Measurements from ENCODE around the gene OPA1. TPM values are rescaled to one million over a fixed set of nuclear protein-coding genes. Genes with fewer than 3 reads are reported as not detected.

Gene OPA1
- total and polyA plus RNA-seq, 2 experiments from 2014 or later: 24.9 to 89.9 TPM

DNA sequence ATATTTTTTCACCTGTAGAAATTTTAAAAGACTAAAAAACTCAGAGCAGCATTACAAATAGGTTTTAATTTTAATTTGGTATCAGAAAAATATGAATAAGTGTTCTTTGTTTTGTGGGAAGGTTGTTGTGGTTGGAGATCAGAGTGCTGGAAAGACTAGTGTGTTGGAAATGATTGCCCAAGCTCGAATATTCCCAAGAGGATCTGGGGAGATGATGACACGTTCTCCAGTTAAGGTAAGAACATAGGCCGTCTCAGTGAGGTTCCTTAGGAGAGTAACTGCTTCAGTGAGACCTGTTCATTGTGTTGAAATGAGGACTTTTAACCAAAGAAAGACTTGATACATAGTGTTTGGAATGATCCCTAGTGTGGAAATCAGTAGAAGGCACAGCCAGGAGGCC lies 44.8 kb downstream of the OPA1 start:
- no peak for ATAC-seq
- no peak overlapping the region for H3K4me2 ChIP-seq

More for the DNA sequence above, 44.8 kb downstream of the OPA1 start:
- H3K4me3 ChIP-seq: no peak overlapping the region
- no peaks in the 10 kb centered on the region for H4K20me1 ChIP-seq (replicated peaks; ENCODE audit: insufficient read depth)
- Mint-ChIP-seq H3K36me3 (ENCODE audit: low read depth) (peaks cover 9% of the 10 kb centered on the region; the same call in 2 of the 3 replicates), H3K4me1 (no peaks in the 10 kb centered on the region), H3K27me3 (ENCODE audit: insufficient read depth, low read depth, poor library complexity) (no peaks in the 10 kb centered on the region), H3K27ac (no peak overlapping the region), H3K9me3 (no peaks in the 10 kb centered on the region), H3K4me3 (no peak overlapping the region)
- no peaks in the 10 kb centered on the region for H3K4me1 ChIP-seq (ENCODE audit: insufficient read depth)
- H3K27me3 ChIP-seq (ENCODE audit: insufficient read depth): no peaks in the 10 kb centered on the region
- no peaks in the 10 kb centered on the region for H3F3A ChIP-seq (replicated peaks; ENCODE audit: low read depth)
- H3K9me2 ChIP-seq (ENCODE audit: insufficient read depth): no peaks in the 10 kb centered on the region
- H2AFZ ChIP-seq: no peak overlapping the region
- no peak for DNase-seq (ENCODE audit: low spot score)
- H3K79me2 ChIP-seq (replicated peaks; ENCODE audit: insufficient read depth): no peaks in the 10 kb centered on the region
- no peak for TF ChIP-seq ZNF114 (CRISPR knock-in tag; IDR thresholded peaks at IDR 0.05)
- no peak for TF ChIP-seq POLR2AphosphoS5 (IDR thresholded peaks at IDR 0.05; ENCODE audit: low read depth)
- TF ChIP-seq REST (IDR thresholded peaks at IDR 0.05; ENCODE audit: unreplicated experiment): no peak
- TF ChIP-seq, protein P1, sequence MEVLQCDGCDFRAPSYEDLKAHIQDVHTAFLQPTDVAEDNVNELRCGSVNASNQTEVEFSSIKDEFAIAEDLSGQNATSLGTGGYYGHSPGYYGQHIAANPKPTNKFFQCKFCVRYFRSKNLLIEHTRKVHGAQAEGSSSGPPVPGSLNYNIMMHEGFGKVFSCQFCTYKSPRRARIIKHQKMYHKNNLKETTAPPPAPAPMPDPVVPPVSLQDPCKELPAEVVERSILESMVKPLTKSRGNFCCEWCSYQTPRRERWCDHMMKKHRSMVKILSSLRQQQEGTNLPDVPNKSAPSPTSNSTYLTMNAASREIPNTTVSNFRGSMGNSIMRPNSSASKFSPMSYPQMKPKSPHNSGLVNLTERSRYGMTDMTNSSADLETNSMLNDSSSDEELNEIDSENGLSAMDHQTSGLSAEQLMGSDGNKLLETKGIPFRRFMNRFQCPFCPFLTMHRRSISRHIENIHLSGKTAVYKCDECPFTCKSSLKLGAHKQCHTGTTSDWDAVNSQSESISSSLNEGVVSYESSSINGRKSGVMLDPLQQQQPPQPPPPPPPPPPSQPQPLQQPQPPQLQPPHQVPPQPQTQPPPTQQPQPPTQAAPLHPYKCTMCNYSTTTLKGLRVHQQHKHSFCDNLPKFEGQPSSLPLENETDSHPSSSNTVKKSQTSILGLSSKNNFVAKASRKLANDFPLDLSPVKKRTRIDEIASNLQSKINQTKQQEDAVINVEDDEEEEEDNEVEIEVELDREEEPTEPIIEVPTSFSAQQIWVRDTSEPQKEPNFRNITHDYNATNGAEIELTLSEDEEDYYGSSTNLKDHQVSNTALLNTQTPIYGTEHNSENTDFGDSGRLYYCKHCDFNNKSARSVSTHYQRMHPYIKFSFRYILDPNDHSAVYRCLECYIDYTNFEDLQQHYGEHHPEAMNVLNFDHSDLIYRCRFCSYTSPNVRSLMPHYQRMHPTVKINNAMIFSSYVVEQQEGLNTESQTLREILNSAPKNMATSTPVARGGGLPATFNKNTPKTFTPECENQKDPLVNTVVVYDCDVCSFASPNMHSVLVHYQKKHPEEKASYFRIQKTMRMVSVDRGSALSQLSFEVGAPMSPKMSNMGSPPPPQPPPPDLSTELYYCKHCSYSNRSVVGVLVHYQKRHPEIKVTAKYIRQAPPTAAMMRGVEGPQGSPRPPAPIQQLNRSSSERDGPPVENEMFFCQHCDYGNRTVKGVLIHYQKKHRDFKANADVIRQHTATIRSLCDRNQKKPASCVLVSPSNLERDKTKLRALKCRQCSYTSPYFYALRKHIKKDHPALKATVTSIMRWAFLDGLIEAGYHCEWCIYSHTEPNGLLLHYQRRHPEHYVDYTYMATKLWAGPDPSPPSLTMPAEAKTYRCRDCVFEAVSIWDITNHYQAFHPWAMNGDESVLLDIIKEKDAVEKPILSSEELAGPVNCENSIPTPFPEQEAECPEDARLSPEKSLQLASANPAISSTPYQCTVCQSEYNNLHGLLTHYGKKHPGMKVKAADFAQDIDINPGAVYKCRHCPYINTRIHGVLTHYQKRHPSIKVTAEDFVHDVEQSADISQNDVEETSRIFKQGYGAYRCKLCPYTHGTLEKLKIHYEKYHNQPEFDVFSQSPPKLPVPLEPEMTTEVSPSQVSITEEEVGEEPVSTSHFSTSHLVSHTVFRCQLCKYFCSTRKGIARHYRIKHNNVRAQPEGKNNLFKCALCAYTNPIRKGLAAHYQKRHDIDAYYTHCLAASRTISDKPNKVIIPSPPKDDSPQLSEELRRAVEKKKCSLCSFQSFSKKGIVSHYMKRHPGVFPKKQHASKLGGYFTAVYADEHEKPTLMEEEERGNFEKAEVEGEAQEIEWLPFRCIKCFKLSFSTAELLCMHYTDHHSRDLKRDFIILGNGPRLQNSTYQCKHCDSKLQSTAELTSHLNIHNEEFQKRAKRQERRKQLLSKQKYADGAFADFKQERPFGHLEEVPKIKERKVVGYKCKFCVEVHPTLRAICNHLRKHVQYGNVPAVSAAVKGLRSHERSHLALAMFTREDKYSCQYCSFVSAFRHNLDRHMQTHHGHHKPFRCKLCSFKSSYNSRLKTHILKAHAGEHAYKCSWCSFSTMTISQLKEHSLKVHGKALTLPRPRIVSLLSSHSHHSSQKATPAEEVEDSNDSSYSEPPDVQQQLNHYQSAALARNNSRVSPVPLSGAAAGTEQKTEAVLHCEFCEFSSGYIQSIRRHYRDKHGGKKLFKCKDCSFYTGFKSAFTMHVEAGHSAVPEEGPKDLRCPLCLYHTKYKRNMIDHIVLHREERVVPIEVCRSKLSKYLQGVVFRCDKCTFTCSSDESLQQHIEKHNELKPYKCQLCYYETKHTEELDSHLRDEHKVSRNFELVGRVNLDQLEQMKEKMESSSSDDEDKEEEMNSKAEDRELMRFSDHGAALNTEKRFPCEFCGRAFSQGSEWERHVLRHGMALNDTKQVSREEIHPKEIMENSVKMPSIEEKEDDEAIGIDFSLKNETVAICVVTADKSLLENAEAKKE (CRISPR knock-in tag; IDR thresholded peaks at IDR 0.05): no peak
- TF ChIP-seq EZH2phosphoT487 (IDR thresholded peaks at IDR 0.05; ENCODE audit: unreplicated experiment): no peak
- no peak for TF ChIP-seq STAT1 (IDR thresholded peaks at IDR 0.05; ENCODE audit: unreplicated experiment)
- TF ChIP-seq JUNB (IDR thresholded peaks at IDR 0.05; ENCODE audit: unreplicated experiment): no peak
- TF ChIP-seq EZH2 (IDR thresholded peaks at IDR 0.05; ENCODE audit: low read depth, unreplicated experiment): no peak
- TF ChIP-seq, protein P2, sequence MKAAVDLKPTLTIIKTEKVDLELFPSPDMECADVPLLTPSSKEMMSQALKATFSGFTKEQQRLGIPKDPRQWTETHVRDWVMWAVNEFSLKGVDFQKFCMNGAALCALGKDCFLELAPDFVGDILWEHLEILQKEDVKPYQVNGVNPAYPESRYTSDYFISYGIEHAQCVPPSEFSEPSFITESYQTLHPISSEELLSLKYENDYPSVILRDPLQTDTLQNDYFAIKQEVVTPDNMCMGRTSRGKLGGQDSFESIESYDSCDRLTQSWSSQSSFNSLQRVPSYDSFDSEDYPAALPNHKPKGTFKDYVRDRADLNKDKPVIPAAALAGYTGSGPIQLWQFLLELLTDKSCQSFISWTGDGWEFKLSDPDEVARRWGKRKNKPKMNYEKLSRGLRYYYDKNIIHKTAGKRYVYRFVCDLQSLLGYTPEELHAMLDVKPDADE (IDR thresholded peaks at IDR 0.05): no peak
- TF ChIP-seq, protein P3, sequence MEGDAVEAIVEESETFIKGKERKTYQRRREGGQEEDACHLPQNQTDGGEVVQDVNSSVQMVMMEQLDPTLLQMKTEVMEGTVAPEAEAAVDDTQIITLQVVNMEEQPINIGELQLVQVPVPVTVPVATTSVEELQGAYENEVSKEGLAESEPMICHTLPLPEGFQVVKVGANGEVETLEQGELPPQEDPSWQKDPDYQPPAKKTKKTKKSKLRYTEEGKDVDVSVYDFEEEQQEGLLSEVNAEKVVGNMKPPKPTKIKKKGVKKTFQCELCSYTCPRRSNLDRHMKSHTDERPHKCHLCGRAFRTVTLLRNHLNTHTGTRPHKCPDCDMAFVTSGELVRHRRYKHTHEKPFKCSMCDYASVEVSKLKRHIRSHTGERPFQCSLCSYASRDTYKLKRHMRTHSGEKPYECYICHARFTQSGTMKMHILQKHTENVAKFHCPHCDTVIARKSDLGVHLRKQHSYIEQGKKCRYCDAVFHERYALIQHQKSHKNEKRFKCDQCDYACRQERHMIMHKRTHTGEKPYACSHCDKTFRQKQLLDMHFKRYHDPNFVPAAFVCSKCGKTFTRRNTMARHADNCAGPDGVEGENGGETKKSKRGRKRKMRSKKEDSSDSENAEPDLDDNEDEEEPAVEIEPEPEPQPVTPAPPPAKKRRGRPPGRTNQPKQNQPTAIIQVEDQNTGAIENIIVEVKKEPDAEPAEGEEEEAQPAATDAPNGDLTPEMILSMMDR (conservative IDR thresholded peaks at IDR 0.05; ENCODE audit: low read depth in 2 of 2): no peak
- TF ChIP-seq CREB1 (CRISPR knock-in tag; IDR thresholded peaks at IDR 0.05; ENCODE audit: low read depth): no peak
- TF ChIP-seq ZNF331 (CRISPR knock-in tag; IDR thresholded peaks at IDR 0.05; ENCODE audit: low read depth): no peak
- H3K36me3 ChIP-seq (ENCODE audit: insufficient read depth): peaks cover 18% of the 10 kb centered on the region; the same call in 1 of the 2 replicates
- H3K27ac ChIP-seq (ENCODE audit: low read depth): no peak overlapping the region

Data from GM23338 (cell line).